ENCODE data around the gene MRPL58.
A peak's percentile ranks its signal among the peaks of the same experiment; 100 is the strongest.

Gene MRPL58

DNA sequence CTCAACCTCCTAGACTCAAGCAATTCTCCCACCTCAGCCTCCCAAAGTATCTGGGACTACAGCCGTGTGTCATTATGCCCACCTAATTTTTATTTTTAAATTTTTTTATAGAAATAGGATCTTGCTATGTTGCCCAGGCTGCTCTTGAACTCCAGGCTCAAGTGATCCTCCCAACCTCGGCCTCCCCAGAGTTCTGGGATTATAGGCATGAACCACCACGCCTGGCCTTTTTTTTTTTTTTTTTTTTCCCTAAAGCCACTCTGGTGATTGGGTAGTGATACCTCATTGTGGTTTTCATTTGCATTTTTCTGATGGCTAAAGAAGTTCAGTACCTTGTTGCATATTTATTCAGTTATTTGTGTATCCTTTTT is 26.3 kb upstream of the MRPL58 start:
- H3K36me3 ChIP-seq (ENCODE audit: control insufficient read depth in 1 of 2, insufficient read depth in 2 of 2, low read length in 2 of 2) = no peaks in the 10 kb centered on the region
- no peak overlapping the region for H3K27ac ChIP-seq (ENCODE audit: low read depth, low read length)
- peaks cover 39 to 52% of the 10 kb centered on the region in 2 donors for H3K4me1 ChIP-seq (ENCODE audit: control insufficient read depth in 1 of 2, insufficient read depth in 2 of 2, low read length in 2 of 2)
- H3K9me3 ChIP-seq (ENCODE audit: control insufficient read depth in 1 of 2, low read length in 2 of 2) = no peaks in the 10 kb centered on the region
- H3K4me3 ChIP-seq (ENCODE audit: low read depth in 1 of 2, low read length in 2 of 2) = no peak overlapping the region
- no peak overlapping the region for H3K9ac ChIP-seq (ENCODE audit: low read depth in 1 of 2, low read length in 2 of 2)
- H3K27me3 ChIP-seq (ENCODE audit: control insufficient read depth in 1 of 2, insufficient read depth in 2 of 2, low read length in 2 of 2) = no peaks in the 10 kb centered on the region

DNA sequence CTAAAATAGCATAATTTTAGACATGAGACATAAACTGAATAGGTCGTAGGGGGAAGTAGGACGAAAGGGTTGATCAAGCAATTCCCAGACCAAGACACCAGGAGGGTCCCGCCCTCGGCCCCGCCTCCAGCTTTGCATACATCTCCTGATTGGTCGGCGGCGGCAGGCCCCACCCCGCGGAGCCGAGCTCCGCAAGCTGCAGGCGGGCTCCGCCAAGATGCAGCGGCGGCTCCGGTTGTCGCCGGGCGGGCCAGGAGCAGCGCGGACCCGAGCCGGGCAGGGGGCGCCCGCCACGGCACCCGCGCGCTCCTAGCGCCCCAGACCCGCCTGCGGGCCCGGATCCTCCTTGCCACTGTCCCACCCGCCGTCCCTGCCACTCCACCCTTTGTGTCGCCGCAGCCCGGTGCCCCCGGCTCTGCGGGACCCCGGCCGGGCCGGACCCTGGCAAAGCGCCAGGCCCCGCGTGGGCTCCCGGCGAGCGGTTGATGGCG is 25.0 kb upstream of the MRPL58 start, which contains the start of gene CDR2L:
CDR2L (plus strand) TSS at position 215 of the 491 bp plus-strand sequence. CDS start 412 bp downstream, outside the sequence.
- Histone ChIP-seq H3K36me3 (ENCODE audit: control insufficient read depth in 1 of 2, insufficient read depth in 2 of 2, low read length in 2 of 2) (no peaks in the 10 kb centered on the region), H3K9ac (ENCODE audit: low read depth in 1 of 2, low read length in 2 of 2) (peak within 1 kb of the TSS; percentile 82 to 93), H3K27me3 (ENCODE audit: control insufficient read depth in 1 of 2, insufficient read depth in 2 of 2, low read length in 2 of 2) (no peaks in the 10 kb centered on the region), H3K9me3 (ENCODE audit: control insufficient read depth in 1 of 2, low read length in 2 of 2) (no peaks in the 10 kb centered on the region), H3K4me3 (ENCODE audit: low read depth in 1 of 2, low read length in 2 of 2) (peak within 1 kb of the TSS; percentile 64 to 69), H3K4me1 (ENCODE audit: control insufficient read depth in 1 of 2, insufficient read depth in 2 of 2, low read length in 2 of 2) (peaks cover 39 to 51% of the 10 kb centered on the region in 2 donors), H3K27ac (ENCODE audit: low read depth, low read length) (peak within 1 kb of the TSS; percentile 76)

DNA sequence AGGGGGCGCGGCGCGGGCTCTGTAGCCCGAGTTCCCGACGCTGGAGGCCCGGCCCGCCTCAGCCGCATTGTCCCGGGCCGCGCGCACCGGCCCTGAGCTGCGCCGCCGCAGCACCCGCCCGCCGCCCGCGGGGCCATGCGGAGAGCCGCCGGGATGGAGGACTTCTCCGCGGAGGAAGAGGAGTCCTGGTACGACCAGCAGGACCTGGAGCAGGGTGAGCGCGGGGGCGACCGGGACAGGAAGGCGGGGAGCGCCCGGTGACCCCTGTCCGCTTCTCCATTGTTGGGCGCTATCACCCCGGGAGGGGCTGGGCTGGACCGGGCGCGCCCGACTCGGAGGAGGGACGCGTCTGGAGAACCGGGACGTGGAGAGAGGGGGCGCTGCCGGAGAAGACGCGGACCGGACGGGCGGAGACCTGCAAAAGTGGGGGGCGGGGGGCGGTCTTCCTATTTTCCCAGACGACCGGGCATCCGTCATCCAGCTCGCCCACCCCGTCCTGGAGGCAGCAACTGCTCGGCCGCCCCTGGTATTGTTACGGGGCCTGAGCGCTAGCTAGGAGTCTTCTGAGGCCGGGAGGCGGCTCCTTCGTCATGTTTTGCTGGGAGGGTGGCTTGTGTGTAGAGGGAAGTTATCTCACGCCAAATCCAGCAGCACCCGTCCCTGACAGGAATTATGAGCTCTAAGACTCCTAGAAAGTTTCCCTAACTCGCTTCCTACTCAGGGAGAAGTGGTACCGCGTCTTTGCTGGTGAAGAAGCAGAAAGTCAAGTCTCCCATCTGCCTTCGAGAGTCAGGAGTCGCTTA is 24.4 kb upstream of the MRPL58 start:
- peak overlapping the region; percentile 76 for H3K27ac ChIP-seq (ENCODE audit: low read depth, low read length)
- no peaks in the 10 kb centered on the region for H3K9me3 ChIP-seq (ENCODE audit: control insufficient read depth in 1 of 2, low read length in 2 of 2)
- H3K27me3 ChIP-seq (ENCODE audit: control insufficient read depth in 1 of 2, insufficient read depth in 2 of 2, low read length in 2 of 2) = no peaks in the 10 kb centered on the region
- peak overlapping the region; percentile 64 to 69 for H3K4me3 ChIP-seq (ENCODE audit: low read depth in 1 of 2, low read length in 2 of 2)
- H3K9ac ChIP-seq (ENCODE audit: low read depth in 1 of 2, low read length in 2 of 2) = peak overlapping the region; percentile 82 to 93
- H3K36me3 ChIP-seq (ENCODE audit: control insufficient read depth in 1 of 2, insufficient read depth in 2 of 2, low read length in 2 of 2) = no peaks in the 10 kb centered on the region
- peaks cover 46 to 57% of the 10 kb centered on the region in 2 donors for H3K4me1 ChIP-seq (ENCODE audit: control insufficient read depth in 1 of 2, insufficient read depth in 2 of 2, low read length in 2 of 2)

DNA sequence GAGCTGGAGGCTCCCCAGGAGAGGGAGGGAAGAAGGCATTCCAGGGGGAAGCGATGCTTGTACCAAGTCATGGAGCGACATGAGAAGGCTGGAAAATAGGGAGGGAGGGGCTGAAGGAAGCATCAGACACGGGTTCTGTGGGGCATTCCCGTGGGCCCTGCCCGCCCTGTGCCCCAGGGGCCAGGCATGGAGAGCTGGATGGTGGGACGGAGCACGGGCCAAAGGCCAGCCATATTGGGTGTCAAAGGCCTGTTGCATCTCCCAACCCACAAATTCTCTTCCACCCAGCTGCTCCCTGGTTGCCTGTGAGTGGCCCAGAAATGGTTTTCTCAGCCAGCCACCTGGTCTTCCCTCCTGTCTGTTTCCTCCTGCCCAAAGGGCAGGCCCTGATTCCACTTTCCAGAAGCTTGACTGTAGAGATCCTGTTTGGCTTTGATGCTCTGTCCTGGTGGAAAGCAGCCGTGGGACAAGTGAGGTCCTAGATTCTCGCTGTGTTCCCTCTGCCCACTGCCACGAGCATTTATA is 21.8 kb upstream of the MRPL58 start:
- Histone ChIP-seq H3K9me3 (ENCODE audit: control insufficient read depth in 1 of 2, low read length in 2 of 2) (no peaks in the 10 kb centered on the region), H3K36me3 (ENCODE audit: control insufficient read depth in 1 of 2, insufficient read depth in 2 of 2, low read length in 2 of 2) (peaks cover 0 to 6% of the 10 kb centered on the region in 2 donors), H3K4me1 (ENCODE audit: control insufficient read depth in 1 of 2, insufficient read depth in 2 of 2, low read length in 2 of 2) (peaks cover 50 to 55% of the 10 kb centered on the region in 2 donors), H3K27ac (ENCODE audit: low read depth, low read length) (peak overlapping the region; percentile 39), H3K9ac (ENCODE audit: low read depth in 1 of 2, low read length in 2 of 2) (peak overlapping the region in 1 of 2 donors; percentile 52), H3K27me3 (ENCODE audit: control insufficient read depth in 1 of 2, insufficient read depth in 2 of 2, low read length in 2 of 2) (no peaks in the 10 kb centered on the region), H3K4me3 (ENCODE audit: low read depth in 1 of 2, low read length in 2 of 2) (peak overlapping the region in 1 of 2 donors; percentile 1)

DNA sequence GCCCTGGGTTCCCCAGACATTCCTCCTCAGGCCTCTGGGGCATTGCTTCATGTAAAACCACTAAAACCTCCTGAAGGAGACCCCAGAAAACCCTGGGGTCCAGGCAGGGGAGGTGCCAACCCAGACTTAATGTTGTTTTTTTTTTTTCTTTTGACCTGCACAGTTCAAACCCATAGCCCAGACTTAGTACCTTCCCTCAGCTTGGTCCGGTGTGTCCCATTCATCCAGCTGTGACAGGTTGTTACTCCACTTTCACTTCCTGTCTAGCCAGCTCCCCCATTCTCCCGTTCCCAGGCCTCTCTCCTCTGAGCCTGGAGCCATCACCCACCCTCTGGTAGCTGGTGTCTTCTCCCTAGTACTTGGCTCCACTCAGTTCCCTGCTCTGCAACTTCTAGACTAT is 20.2 kb upstream of the MRPL58 start:
- H3K9ac ChIP-seq (ENCODE audit: low read depth in 1 of 2, low read length in 2 of 2) = peak overlapping the region; percentile 57 to 69
- H3K4me1 ChIP-seq (ENCODE audit: control insufficient read depth in 1 of 2, insufficient read depth in 2 of 2, low read length in 2 of 2) = peaks cover 41 to 46% of the 10 kb centered on the region in 2 donors
- H3K36me3 ChIP-seq (ENCODE audit: control insufficient read depth in 1 of 2, insufficient read depth in 2 of 2, low read length in 2 of 2) = peaks cover 0 to 8% of the 10 kb centered on the region in 2 donors
- no peaks in the 10 kb centered on the region for H3K9me3 ChIP-seq (ENCODE audit: control insufficient read depth in 1 of 2, low read length in 2 of 2)
- peak overlapping the region; percentile 87 for H3K27ac ChIP-seq (ENCODE audit: low read depth, low read length)
- no peaks in the 10 kb centered on the region for H3K27me3 ChIP-seq (ENCODE audit: control insufficient read depth in 1 of 2, insufficient read depth in 2 of 2, low read length in 2 of 2)
- H3K4me3 ChIP-seq (ENCODE audit: low read depth in 1 of 2, low read length in 2 of 2) = no peak overlapping the region

DNA sequence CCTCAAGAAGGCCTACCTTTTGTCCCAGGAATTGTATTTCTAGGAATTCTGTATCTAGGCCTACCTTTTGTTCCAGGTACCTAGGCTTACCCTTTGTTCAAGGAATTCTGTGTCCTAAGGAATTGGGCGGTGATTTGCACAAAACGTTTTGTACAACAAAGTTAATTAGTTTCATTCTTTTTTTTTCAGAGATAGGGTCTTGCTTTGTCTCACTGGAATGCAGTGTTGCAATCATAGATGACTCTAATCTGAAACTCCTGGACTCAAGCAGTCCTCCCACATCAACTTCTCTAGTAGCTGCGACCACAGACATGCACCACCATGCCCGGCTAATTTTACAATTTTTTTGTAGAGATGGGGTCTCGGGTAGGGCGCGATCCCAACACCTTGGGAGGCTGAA is 18.0 kb upstream of the MRPL58 start:
- H3K9ac ChIP-seq (ENCODE audit: low read depth in 1 of 2, low read length in 2 of 2) = no peak overlapping the region
- H3K27me3 ChIP-seq (ENCODE audit: control insufficient read depth in 1 of 2, insufficient read depth in 2 of 2, low read length in 2 of 2) = no peaks in the 10 kb centered on the region
- no peak overlapping the region for H3K27ac ChIP-seq (ENCODE audit: low read depth, low read length)
- H3K4me3 ChIP-seq (ENCODE audit: low read depth in 1 of 2, low read length in 2 of 2) = no peak overlapping the region
- peaks cover 29 to 39% of the 10 kb centered on the region in 2 donors for H3K4me1 ChIP-seq (ENCODE audit: control insufficient read depth in 1 of 2, insufficient read depth in 2 of 2, low read length in 2 of 2)
- peaks cover 0 to 21% of the 10 kb centered on the region in 2 donors for H3K36me3 ChIP-seq (ENCODE audit: control insufficient read depth in 1 of 2, insufficient read depth in 2 of 2, low read length in 2 of 2)
- no peaks in the 10 kb centered on the region for H3K9me3 ChIP-seq (ENCODE audit: control insufficient read depth in 1 of 2, low read length in 2 of 2)

DNA sequence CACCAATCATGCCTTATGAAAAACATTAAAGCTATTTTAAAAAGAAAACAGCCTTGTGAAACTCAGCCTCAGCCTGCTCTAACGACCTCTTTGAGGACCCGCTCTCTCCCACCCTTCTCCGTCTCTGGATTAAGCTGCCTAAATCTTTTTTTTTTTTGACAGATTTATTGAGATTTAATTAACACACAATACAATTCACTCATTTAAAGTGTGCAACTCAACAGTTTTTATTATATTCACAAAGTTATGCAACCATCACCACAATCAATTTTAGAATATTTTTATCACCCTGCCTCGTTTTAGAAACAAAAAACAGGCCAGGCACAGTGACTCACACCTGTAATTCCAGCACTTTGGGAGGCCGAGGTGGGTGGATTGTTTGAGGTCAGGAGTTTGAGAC is 16.6 kb upstream of the MRPL58 start:
- Histone ChIP-seq H3K9ac (ENCODE audit: low read depth in 1 of 2, low read length in 2 of 2) (no peak overlapping the region), H3K4me3 (ENCODE audit: low read depth in 1 of 2, low read length in 2 of 2) (no peak overlapping the region), H3K27ac (ENCODE audit: low read depth, low read length) (no peak overlapping the region), H3K27me3 (ENCODE audit: control insufficient read depth in 1 of 2, insufficient read depth in 2 of 2, low read length in 2 of 2) (no peaks in the 10 kb centered on the region), H3K4me1 (ENCODE audit: control insufficient read depth in 1 of 2, insufficient read depth in 2 of 2, low read length in 2 of 2) (peaks cover 18 to 28% of the 10 kb centered on the region in 2 donors), H3K36me3 (ENCODE audit: control insufficient read depth in 1 of 2, insufficient read depth in 2 of 2, low read length in 2 of 2) (peaks cover 0 to 29% of the 10 kb centered on the region in 2 donors), H3K9me3 (ENCODE audit: control insufficient read depth in 1 of 2, low read length in 2 of 2) (no peaks in the 10 kb centered on the region)

DNA sequence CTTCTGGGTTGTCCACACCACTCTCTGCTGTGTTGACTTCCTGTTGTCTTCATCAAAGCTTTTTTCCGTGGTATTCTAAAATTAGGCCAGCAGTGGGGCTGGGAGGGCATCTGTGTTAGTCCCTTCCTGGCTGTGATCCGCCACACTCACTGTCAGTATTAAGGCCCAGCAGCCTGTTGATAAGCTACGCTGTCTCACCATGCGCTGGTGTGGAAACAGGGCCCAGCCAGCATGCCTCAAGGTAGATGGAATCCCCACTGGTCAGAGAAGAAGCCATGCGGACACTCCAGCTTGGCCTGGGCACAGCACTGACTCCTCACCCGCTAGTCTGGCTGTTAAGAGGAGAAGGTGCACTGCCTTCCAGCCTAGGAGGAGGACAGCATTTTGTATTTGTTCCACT is 13.7 kb upstream of the MRPL58 start:
- H3K36me3 ChIP-seq (ENCODE audit: control insufficient read depth in 1 of 2, insufficient read depth in 2 of 2, low read length in 2 of 2) = peaks cover 6 to 58% of the 10 kb centered on the region in 2 donors
- no peak overlapping the region for H3K27ac ChIP-seq (ENCODE audit: low read depth, low read length)
- H3K4me1 ChIP-seq (ENCODE audit: control insufficient read depth in 1 of 2, insufficient read depth in 2 of 2, low read length in 2 of 2) = peaks cover 1 to 8% of the 10 kb centered on the region in 2 donors
- H3K9ac ChIP-seq (ENCODE audit: low read depth in 1 of 2, low read length in 2 of 2) = no peak overlapping the region
- no peak overlapping the region for H3K4me3 ChIP-seq (ENCODE audit: low read depth in 1 of 2, low read length in 2 of 2)
- no peaks in the 10 kb centered on the region for H3K27me3 ChIP-seq (ENCODE audit: control insufficient read depth in 1 of 2, insufficient read depth in 2 of 2, low read length in 2 of 2)
- no peaks in the 10 kb centered on the region for H3K9me3 ChIP-seq (ENCODE audit: control insufficient read depth in 1 of 2, low read length in 2 of 2)

DNA sequence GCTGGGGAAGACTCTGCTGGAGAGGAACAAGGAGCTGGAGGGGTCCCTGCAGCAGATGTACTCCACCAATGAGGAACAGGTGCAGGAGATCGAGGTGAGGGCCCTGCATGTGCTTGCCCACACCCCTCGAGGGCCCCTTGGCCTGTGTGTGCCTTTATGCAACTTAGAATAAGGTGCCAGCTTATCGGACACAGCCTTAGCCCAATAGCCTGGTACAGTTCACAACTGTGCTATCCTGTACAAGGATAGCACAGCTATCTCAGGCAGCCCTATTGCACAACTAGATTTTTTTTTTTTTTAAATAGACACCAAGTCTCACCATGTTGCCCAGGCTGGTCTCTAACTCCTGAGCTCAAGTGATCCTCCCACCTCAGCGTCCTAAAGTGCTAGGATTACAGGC is 12.9 kb upstream of the MRPL58 start:
- Histone ChIP-seq H3K4me1 (ENCODE audit: control insufficient read depth in 1 of 2, insufficient read depth in 2 of 2, low read length in 2 of 2) (peaks cover 0 to under 1% of the 10 kb centered on the region in 2 donors), H3K27ac (ENCODE audit: low read depth, low read length) (no peak overlapping the region), H3K9me3 (ENCODE audit: control insufficient read depth in 1 of 2, low read length in 2 of 2) (no peaks in the 10 kb centered on the region), H3K9ac (ENCODE audit: low read depth in 1 of 2, low read length in 2 of 2) (no peak overlapping the region), H3K36me3 (ENCODE audit: control insufficient read depth in 1 of 2, insufficient read depth in 2 of 2, low read length in 2 of 2) (peaks cover 6 to 63% of the 10 kb centered on the region in 2 donors), H3K4me3 (ENCODE audit: low read depth in 1 of 2, low read length in 2 of 2) (no peak overlapping the region), H3K27me3 (ENCODE audit: control insufficient read depth in 1 of 2, insufficient read depth in 2 of 2, low read length in 2 of 2) (no peaks in the 10 kb centered on the region)
